Middle frontal gyrus (tissue), 1 donor: ENCODE results near the gene WNT7B.

Source experiments
- DNase-seq: peaks from one replicate; pipeline ENCODE4 v3.0.0-alpha.2; 2015; ENCODE audit warnings: low spot score; ENCODE audit errors: extremely low spot score

The WNT7B gene

GRCh38 chr22:45889539-45890350, 87.2 kb downstream of the WNT7B start:
- no peak for DNase-seq

DNA sequence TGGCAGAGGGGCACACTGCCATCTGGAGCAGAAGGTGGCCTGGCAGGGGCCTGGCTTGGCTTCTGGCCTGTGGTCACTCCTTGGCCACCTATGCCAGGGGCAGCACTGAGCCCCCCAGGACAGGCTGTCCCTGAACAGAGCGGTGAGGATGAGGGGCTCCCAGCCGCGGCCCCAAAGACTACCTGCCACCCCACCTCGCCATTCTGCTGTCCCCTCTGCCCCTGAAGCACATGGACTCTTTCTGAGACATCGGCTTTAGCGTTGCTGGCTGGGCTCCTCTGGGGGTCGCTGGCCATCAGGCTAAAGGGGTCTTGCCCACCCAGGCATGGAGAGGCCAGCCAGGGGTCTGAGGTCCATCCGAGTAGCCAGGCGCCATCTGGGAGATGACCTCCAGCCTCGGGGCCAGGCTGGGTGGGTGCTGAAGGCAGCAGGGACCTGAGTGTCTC, 87.8 kb downstream of the WNT7B start:
- DNase-seq = no peak

- DNase-seq = no peak
These were observed 88.5 kb downstream of the WNT7B start for GRCh38 chr22:45888221-45889092.

DNA sequence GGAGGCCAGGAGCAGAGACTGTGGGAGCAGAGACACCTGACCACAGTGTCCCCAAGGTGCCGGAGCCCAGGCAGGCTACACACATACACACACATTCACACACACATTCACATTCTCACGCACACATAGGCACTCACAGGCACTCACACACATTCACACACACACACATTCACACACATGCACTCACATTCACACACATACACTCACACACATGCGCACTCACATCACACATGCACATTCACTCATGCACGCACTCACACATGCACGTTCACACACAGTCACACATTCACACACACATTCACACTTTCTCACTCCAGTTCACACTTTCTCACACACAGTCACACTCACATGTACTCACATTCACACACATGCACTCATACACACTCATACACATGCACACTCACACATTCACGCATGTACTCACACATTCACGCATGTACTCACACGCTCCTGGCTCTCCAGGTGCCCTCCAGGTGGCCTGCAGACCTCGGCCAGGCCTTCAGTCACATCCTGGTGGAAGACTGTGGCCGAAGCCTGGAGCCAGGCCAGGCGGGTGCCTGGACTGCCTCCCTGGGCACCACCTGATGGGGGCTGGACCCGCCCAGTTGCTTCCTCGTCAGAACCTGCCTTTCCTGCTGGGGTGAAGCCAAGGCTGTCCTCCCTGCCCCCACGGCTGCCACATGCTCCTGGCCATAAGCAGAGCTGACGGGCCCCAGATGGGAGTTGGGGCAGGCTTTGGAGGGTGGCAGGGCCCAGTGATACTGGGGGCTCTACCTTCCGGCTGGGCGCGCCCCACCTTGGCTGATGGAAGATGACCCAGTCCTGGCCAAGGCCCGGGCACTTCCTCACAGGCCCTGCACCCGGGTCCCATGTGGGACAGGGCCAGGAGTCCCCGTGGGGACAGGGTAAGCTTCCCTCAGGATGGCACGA, 89.5 kb downstream of the WNT7B start:
- no peak for DNase-seq

DNA sequence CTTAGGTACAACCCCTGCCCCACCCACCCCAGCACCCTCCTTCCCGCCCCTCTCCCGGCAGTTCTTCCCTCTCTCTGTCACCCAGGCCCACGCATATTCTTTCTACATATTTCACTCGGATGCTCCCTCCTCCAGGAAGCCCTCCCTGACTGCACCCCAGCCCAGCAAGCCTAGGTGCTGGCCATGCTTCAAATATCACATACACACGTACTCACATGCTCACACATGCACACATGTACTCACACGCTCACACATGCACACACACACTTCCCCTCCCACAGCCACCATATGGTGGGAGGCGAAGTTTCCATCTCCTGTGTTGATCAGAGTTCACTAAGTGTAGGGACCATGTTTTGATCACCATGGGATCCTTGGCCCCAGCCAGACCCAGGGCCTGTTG, 90.4 kb downstream of the WNT7B start:
- DNase-seq = no peak

- no peak for DNase-seq
These were observed 91.0 kb downstream of the WNT7B start for GRCh38 chr22:45885941-45886395.

- DNase-seq = no peak
These were observed 91.7 kb downstream of the WNT7B start for GRCh38 chr22:45885171-45885840.

DNA sequence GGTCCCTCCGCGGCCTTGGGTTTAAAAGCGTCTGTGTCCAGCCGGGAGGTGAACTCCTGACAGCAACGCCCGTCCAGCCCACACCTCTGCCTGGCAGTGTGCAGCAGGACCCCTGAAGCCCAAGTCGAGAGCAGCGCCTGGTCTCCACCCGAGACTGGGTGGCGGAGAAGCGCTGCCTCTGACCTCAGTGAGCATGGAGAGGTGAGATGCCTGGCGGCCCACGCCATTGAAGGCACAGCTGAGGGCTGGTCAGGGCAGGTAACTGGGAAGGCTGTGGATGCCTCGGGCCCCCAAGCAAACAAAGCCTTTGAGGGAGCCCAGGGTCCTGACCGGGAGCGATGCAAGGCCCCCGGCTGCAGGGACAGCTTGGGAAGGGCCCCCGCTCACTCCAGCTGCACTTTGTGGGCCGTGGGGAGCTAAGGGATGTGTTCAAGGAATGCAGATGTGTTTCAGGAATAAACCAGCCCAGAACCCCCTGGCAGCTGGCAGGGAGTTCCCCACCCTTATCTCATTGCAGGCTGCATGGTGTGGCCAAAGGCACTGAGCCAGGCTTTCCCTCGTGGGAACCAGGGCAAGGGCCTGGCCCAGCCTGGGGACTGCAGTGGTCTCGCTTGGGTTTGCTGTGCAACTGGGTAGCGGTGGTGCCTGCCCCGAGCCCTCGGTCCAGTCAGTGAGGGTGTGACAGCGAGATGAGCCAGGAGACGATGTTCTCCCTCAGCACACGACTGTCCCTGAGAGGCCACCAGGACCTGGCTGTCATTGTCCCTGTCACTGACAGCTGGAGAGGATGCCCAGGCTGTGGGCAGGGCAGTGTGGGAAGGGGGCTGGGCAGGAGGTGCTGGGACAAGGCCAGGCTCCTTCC, 92.5 kb downstream of the WNT7B start:
- DNase-seq = no peak

GRCh38 chr22:45883811-45884170, 93.2 kb downstream of the WNT7B start:
- no peak for DNase-seq

GRCh38 chr22:45882881-45883810, 93.8 kb downstream of the WNT7B start:
- no peak for DNase-seq

- no peak for DNase-seq
These were observed 95.5 kb downstream of the WNT7B start for GRCh38 chr22:45881524-45881875.

GRCh38 chr22:45880716-45881523, 96.0 kb downstream of the WNT7B start:
- no peak for DNase-seq

GRCh38 chr22:45880091-45880715, 96.8 kb downstream of the WNT7B start:
- DNase-seq = no peak

- DNase-seq = no peak
These were observed 97.4 kb downstream of the WNT7B start for GRCh38 chr22:45879552-45879949.

DNA sequence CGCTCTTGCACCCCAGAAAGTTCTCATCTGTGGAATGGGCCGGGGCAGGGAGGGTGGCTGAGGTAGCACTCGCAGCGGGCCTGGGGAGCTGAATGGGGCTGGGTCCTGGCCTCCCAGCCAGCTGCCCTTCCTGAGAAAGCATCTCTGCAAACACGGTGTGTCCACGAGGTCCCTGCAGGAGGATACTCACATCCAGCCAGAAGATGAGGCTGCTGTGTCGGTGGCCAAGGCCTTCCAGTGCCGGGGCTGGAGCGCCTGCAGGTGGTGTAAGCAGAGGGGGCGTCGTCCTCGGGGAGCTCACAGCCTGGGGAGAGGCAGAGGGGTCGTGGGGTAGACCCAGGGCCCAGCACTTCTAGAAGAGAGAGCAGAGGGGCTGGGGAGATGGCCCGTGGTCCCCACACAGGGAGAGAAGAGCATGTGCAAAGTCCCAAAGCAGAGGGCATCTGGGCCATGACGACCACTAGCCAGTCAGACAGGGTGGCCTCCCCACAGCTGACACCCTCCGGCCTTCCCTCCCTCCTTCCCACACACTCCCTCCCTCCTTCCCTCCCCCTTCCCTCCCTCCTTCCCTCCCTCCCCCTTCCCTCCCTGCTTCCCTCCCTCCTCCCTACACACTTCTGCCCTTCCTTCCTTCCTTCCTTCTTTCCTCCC, 97.9 kb downstream of the WNT7B start:
- DNase-seq = no peak

- DNase-seq = no peak
These were observed 98.7 kb downstream of the WNT7B start for GRCh38 chr22:45878051-45878781.
